GM19395 (cell line): ENCODE measurements around the gene TMEM254.
"Not testable (repeated sequence)": the region's sequence is repeated elsewhere in the genome, so short reads cannot be mapped to it uniquely, and the experiment has no call there.

Source experiments
- ATAC-seq: cut with Tn5 transposase; IDR thresholded peaks from one replicate; pipeline ENCODE4 v1.9.1; 2021; ENCODE audit warnings: mild to moderate bottlenecking, moderate library complexity; ENCODE audit not compliant: unreplicated experiment

The TMEM254 gene

GRCh38 chr10:80132299-80133139 lies 54.1 kb downstream of the TMEM254 start, which contains the start of gene PLAC9:
PLAC9 (plus strand) TSS chr10:80132730; CDS start chr10:80132763, 33 bp downstream.
- no peak for ATAC-seq

DNA sequence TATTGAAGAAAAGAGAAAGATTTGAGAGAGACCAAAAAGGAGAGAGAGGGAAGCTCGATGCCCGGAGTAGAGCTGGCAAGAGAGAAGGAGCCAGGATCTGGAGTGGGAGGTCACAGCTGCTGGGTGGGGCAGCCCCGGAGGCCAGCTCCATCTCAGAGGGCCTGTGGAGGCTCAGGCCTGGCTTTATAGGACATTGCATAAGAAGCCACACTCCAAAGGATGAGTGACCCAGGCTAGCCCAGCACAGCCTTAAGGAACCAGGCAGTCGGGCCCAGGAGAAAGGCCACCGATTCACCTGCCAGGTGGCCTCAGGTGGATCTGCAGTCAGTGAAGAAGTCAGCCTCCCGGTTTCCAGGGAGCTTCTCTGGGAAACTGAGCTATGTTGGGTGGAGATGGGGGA lies 54.7 kb downstream of the TMEM254 start:
- ATAC-seq = no peak

GRCh38 chr10:80133687-80134086 lies 55.2 kb downstream of the TMEM254 start:
- ATAC-seq = not testable (repeated sequence)

DNA sequence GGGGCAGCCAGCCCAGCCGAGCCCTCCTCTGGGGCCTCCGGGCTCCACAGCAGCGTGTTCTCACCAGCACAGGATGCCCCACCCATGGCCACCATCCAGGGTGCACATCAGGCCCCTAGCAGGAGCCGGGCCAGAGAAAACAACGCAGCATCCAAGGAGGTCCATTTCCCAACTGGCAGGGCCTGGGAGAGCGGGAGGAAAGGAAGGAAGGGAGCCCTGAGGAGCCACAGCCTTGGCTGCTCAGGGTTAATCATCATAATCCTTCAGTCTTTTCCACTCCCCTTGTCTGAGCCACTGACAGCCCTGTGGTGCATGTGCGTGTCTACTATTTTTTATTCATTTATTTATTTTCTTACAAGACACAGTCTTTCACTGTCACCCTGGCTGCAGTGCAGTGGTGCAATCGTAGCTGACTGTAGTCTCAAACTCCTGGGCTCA lies 57.7 kb downstream of the TMEM254 start:
- no peak for ATAC-seq

- ATAC-seq = no peak
Measured at GRCh38 chr10:80137031-80137862, 58.8 kb downstream of the TMEM254 start.

DNA sequence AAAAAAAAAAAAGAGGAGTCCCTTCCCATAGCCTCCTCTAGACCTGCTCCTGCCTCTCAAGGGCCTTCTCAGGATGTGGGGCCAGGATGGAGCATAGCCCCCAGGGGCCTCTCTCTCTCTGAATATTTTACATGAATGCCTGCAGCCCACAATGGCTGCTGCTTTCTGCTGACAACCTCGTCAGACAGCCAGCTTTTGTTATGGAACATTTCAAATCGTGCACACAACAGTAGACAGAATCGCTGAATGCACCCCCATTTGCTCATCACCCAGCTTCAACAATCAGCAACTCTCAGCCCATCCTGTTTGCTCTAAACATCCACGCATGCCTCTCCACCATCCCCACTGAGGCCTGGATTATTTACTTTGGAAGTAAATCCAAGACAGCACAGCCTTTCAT lies 59.5 kb downstream of the TMEM254 start:
- ATAC-seq = no peak

- ATAC-seq = no peak
Measured at GRCh38 chr10:80139265-80139664, 60.8 kb downstream of the TMEM254 start.

DNA sequence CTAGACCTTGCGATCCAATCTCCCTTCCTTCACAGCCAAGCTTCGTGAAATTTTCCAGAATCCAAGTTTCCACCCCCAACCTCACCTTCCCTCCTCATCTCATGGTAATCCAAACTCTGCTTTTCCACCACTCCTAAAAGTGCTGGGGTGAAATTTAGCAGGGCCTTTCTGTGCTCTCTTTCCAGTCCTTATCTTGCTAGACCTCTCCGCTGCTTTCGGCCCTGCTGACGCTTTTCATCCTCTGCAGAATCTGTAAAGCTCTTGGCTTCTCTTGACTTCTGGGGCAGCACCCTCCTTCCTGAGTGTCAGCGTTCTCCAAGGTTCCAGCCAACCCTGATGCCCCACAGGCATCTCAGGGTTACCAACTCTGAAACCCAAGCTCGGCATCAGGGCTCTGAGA lies 61.8 kb downstream of the TMEM254 start:
- no peak for ATAC-seq

- no peak for ATAC-seq
Measured at GRCh38 chr10:80141696-80142460, 63.4 kb downstream of the TMEM254 start.
